Esophagus squamous epithelium (tissue), 4 donors: ENCODE measurements around the gene SMLR1.

Source experiments
- POLR2A ChIP-seq, 4 donors: fragments of 450-650 bp; IDR thresholded peaks; one replicate each; pipeline ENCODE4 v1.6.1; 2017; ENCODE audit warnings: antibody characterized with exemption in 4 of 4, mild to moderate bottlenecking in 4 of 4, moderate library complexity in 3 of 4
- TF ChIP-seq, protein P1 (sequence below), 6 experiments: fragments of 450-650 bp in 4 of 6; fragments of 200-600 bp in 2 of 6; sonication (generic) in 2 of 6; IDR thresholded peaks; one replicate each; pipeline ENCODE4 v1.5.1; 2016 to 2019; ENCODE audit warnings: antibody characterized with exemption in 6 of 6, mild to moderate bottlenecking in 4 of 6, moderate library complexity in 4 of 6

DNA sequence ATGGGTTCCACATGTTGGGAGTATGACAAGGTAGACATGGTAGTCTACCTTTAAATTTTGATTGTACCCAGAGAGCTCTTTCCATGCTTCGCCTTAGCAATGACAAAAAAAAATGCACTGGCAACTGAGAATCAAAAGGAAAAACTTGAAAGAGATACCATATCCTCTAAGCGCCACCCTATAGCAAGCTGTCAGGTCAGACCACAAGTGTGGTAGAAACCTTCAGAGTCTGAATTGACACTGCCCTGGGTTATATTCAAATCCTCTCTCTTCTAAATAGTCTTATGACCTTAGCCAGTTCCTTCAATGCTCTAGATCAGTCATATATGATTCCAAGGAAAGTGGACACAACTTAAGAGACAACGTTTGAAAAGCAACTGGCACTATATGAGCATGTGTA lies 45.6 kb upstream of the SMLR1 start:
- TF ChIP-seq, protein P1, sequence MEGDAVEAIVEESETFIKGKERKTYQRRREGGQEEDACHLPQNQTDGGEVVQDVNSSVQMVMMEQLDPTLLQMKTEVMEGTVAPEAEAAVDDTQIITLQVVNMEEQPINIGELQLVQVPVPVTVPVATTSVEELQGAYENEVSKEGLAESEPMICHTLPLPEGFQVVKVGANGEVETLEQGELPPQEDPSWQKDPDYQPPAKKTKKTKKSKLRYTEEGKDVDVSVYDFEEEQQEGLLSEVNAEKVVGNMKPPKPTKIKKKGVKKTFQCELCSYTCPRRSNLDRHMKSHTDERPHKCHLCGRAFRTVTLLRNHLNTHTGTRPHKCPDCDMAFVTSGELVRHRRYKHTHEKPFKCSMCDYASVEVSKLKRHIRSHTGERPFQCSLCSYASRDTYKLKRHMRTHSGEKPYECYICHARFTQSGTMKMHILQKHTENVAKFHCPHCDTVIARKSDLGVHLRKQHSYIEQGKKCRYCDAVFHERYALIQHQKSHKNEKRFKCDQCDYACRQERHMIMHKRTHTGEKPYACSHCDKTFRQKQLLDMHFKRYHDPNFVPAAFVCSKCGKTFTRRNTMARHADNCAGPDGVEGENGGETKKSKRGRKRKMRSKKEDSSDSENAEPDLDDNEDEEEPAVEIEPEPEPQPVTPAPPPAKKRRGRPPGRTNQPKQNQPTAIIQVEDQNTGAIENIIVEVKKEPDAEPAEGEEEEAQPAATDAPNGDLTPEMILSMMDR (IDR thresholded peaks at IDR 0.05), result no peak
- TF ChIP-seq POLR2A (IDR thresholded peaks at IDR 0.05), result no peak
